Naive thymus-derived CD4-positive, alpha-beta T cell (primary cell): ENCODE data around the gene SOX9. TPM values are rescaled to one million over a fixed set of nuclear protein-coding genes. Genes with fewer than 3 reads are reported as not detected.

Experiments used
- ATAC-seq: fragments of 150-1000 bp; cut with Tn5 transposase; 2 replicates; pipeline ENCODE4 v1.10.0; 2021; ENCODE audit warnings: mild to moderate bottlenecking, moderate library complexity
- CTCF ChIA-PET: fragments of 350-600 bp; sonication (Branson Sonifier 250); formaldehyde crosslinking; loops from one replicate; lab custom pipeline; 2021; ENCODE audit warnings: antibody characterized with exemption; lab: Charles Lee
- POLR2A ChIA-PET: fragments of 350-600 bp; sonication (Branson Sonifier 250); formaldehyde crosslinking; loops from one replicate; lab custom pipeline; 2021; ENCODE audit warnings: antibody characterized with exemption, inconsistent platforms; lab: Charles Lee
- DNase-seq, 9 donors: peaks; one replicate each; pipeline versions ENCODE4 v3.0.0 to v3.0.0-alpha.2; 2020 to 2022; ENCODE audit warnings: mixed read lengths in 1 of 9
- H3K27ac ChIP-seq: one replicate; pipeline ENCODE4 v1.7.0; 2013; ENCODE audit warnings: mild to moderate bottlenecking, low read depth, low read length, moderate library complexity
- H3K27me3 ChIP-seq, 2 donors: one replicate each; pipeline ENCODE4 v1.7.0; 2013; ENCODE audit warnings: low read length in 2 of 2, mild to moderate bottlenecking in 2 of 2, moderate library complexity in 2 of 2; ENCODE audit not compliant: control insufficient read depth in 2 of 2, insufficient read depth in 2 of 2
- H3K36me3 ChIP-seq, 3 experiments: 1 replicate in 2 of 3; 2 replicates in 1 of 3; pipeline ENCODE4 v1.7.0; 2013; ENCODE audit warnings: low read length in 3 of 3, mild to moderate bottlenecking in 3 of 3, moderate library complexity in 1 of 3; ENCODE audit not compliant: insufficient read depth in 3 of 3, control insufficient read depth in 2 of 3
- H3K4me1 ChIP-seq, 2 donors: one replicate each; pipeline ENCODE4 v1.7.0; 2013; ENCODE audit warnings: low read length in 2 of 2, mild to moderate bottlenecking in 2 of 2, moderate library complexity in 1 of 2; ENCODE audit not compliant: control insufficient read depth in 2 of 2, insufficient read depth in 2 of 2
- H3K4me3 ChIP-seq: 2 replicates; pipeline ENCODE4 v1.7.0; 2013; ENCODE audit warnings: mild to moderate bottlenecking, low read length
- H3K9me3 ChIP-seq, 3 experiments: 1 replicate in 2 of 3; 2 replicates in 1 of 3; pipeline ENCODE4 v1.7.0; 2013; ENCODE audit warnings: low read length in 3 of 3; ENCODE audit not compliant: control insufficient read depth in 2 of 3
- H3K27ac Mint-ChIP-seq, 9 donors: one replicate each; pipeline ENCODE4 v1.8.0; 2020 to 2022; ENCODE audit warnings: mixed read lengths in 9 of 9, mild to moderate bottlenecking in 8 of 9, moderate library complexity in 5 of 9, inconsistent platforms in 2 of 9
- H3K27me3 Mint-ChIP-seq, 5 donors: one replicate each; pipeline ENCODE4 v1.8.0; 2021 to 2022; ENCODE audit warnings: mixed read lengths in 5 of 5, mild to moderate bottlenecking in 1 of 5
- H3K36me3 Mint-ChIP-seq, 5 donors: one replicate each; pipeline ENCODE4 v1.8.0; 2020 to 2022; ENCODE audit warnings: mixed read lengths in 5 of 5, mild to moderate bottlenecking in 3 of 5, inconsistent platforms in 1 of 5
- H3K4me1 Mint-ChIP-seq, 7 donors: one replicate each; pipeline ENCODE4 v1.8.0; 2020 to 2022; ENCODE audit warnings: mixed read lengths in 7 of 7, mild to moderate bottlenecking in 3 of 7, inconsistent platforms in 1 of 7
- H3K4me3 Mint-ChIP-seq, 10 donors: one replicate each; pipeline ENCODE4 v1.8.0; 2020 to 2022; ENCODE audit warnings: mild to moderate bottlenecking in 10 of 10, mixed read lengths in 10 of 10, moderate library complexity in 6 of 10, inconsistent platforms in 2 of 10
- H3K9me3 Mint-ChIP-seq, 11 donors: one replicate each; pipeline ENCODE4 v1.8.0; 2020 to 2022; ENCODE audit warnings: mixed read lengths in 11 of 11, mild to moderate bottlenecking in 4 of 11, inconsistent platforms in 1 of 11, moderate library complexity in 1 of 11
- intact Hi-C, 2 donors: fragments of 100-400 bp; cut with micrococcal nuclease; formaldehyde crosslinking; loops; one replicate each; pipeline ENCODE4 v1.15.1; 2023
- polyA plus RNA-seq, 2 donors: library from polyadenylated mRNA; unstranded; fragments of 300-500 nt; fragmentation: Illumina TruSeq; gene quantifications; one replicate each; pipeline ENCODE4 v1.2.3, GENCODE V29; 2021
- total RNA-seq, 6 experiments: library from RNA in 5 of 6; stranded (reverse) in 5 of 6; gene quantifications; 1 replicate in 5 of 6; 2 replicates in 1 of 6; pipeline ENCODE4 v1.2.3 and lab custom pipeline; 2021 to 2026

The SOX9 gene
- total and polyA plus RNA-seq, 7 experiments from 2014 or later, result not detected

GRCh38 chr17:72144101-72144500 lies 23.3 kb downstream of the SOX9 start:
- Histone ChIP-seq H3K36me3 (no peaks in the 10 kb centered on the region), H3K9me3 (no peaks in the 10 kb centered on the region), H3K4me3 (no peak overlapping the region), H3K27ac (no peak overlapping the region), H3K4me1 (no peaks in the 10 kb centered on the region), H3K27me3 (no peaks in the 10 kb centered on the region)
- ChIA-PET POLR2A (no interaction called here), CTCF (no interaction called here)
- H3K36me3 Mint-ChIP-seq, result no peaks in the 10 kb centered on the region
- H3K9me3 Mint-ChIP-seq, result peaks cover 0 to 12% (median 3%) of the 10 kb centered on the region in 11 donors
- no peak overlapping the region for H3K4me3 Mint-ChIP-seq
- ATAC-seq, result no peak
- no peaks in the 10 kb centered on the region for H3K4me1 Mint-ChIP-seq
- peaks cover 0 to 18% (median 6%) of the 10 kb centered on the region in 5 donors for H3K27me3 Mint-ChIP-seq
- H3K27ac Mint-ChIP-seq, result no peak overlapping the region
- no peak for DNase-seq
- intact Hi-C loops, result no loop called here

DNA sequence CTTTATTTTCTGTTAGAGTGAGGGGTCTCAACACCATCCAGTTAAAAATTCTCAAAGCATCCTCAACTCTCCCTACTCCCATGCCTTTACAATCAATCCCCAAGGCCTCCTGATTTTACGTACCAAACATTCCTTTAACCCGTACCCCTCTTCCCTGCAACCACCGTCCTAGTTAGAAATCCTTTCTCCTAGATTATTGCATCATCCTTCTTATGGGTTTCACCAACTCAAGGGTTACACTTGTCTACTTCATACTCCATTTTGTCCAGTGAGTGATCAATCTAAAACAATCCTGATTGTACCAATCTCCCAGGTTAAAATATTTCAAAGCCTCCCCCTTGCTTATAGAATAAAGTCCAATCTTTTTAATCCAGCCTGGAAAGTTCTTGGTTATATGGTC lies 24.7 kb downstream of the SOX9 start:
- no peaks in the 10 kb centered on the region for H3K36me3 Mint-ChIP-seq
- H3K9me3 Mint-ChIP-seq, result peaks cover 0 to 15% (median 4%) of the 10 kb centered on the region in 11 donors
- Histone ChIP-seq H3K36me3 (no peaks in the 10 kb centered on the region), H3K4me3 (no peak overlapping the region), H3K27ac (no peak overlapping the region), H3K4me1 (no peaks in the 10 kb centered on the region), H3K9me3 (no peaks in the 10 kb centered on the region), H3K27me3 (no peaks in the 10 kb centered on the region)
- ATAC-seq (no peak), DNase-seq (no peak)
- H3K27ac Mint-ChIP-seq, result no peak overlapping the region
- peaks cover 0 to 18% (median 9%) of the 10 kb centered on the region in 5 donors for H3K27me3 Mint-ChIP-seq
- H3K4me3 Mint-ChIP-seq, result no peak overlapping the region
- CTCF ChIA-PET, result no interaction called here
- intact Hi-C loops, result no loop called here
- no peaks in the 10 kb centered on the region for H3K4me1 Mint-ChIP-seq
- POLR2A ChIA-PET, result no interaction called here

- H3K4me3 ChIP-seq, result no peak overlapping the region
- H3K27ac ChIP-seq, result no peak overlapping the region
- POLR2A ChIA-PET, result no interaction called here
- Mint-ChIP-seq H3K36me3 (no peaks in the 10 kb centered on the region), H3K27ac (no peak overlapping the region), H3K27me3 (peaks cover 0 to 18% (median 6%) of the 10 kb centered on the region in 5 donors), H3K9me3 (peaks cover 0 to 15% (median 6%) of the 10 kb centered on the region in 11 donors), H3K4me3 (no peak overlapping the region), H3K4me1 (no peaks in the 10 kb centered on the region)
- no peak for DNase-seq
- intact Hi-C loops, result no loop called here
- H3K27me3 ChIP-seq, result no peaks in the 10 kb centered on the region
- ATAC-seq, result no peak
- no peaks in the 10 kb centered on the region for H3K9me3 ChIP-seq
- no peaks in the 10 kb centered on the region for H3K36me3 ChIP-seq
- H3K4me1 ChIP-seq, result no peaks in the 10 kb centered on the region
- CTCF ChIA-PET, result no interaction called here
These were observed 25.1 kb downstream of the SOX9 start for GRCh38 chr17:72145962-72146361.

GRCh38 chr17:72146371-72146770 lies 25.6 kb downstream of the SOX9 start:
- Mint-ChIP-seq H3K4me3 (no peak overlapping the region), H3K36me3 (no peaks in the 10 kb centered on the region), H3K27me3 (peaks cover 0 to 21% (median 10%) of the 10 kb centered on the region in 5 donors), H3K4me1 (no peaks in the 10 kb centered on the region), H3K9me3 (peaks cover 0 to 15% (median 7%) of the 10 kb centered on the region in 11 donors), H3K27ac (no peak overlapping the region)
- no peaks in the 10 kb centered on the region for H3K36me3 ChIP-seq
- ChIA-PET POLR2A (no interaction called here), CTCF (no interaction called here)
- H3K9me3 ChIP-seq, result no peaks in the 10 kb centered on the region
- intact Hi-C loops, result no loop called here
- H3K27ac ChIP-seq, result no peak overlapping the region
- no peak for DNase-seq
- H3K4me1 ChIP-seq, result no peaks in the 10 kb centered on the region
- no peaks in the 10 kb centered on the region for H3K27me3 ChIP-seq
- ATAC-seq, result no peak
- no peak overlapping the region for H3K4me3 ChIP-seq

DNA sequence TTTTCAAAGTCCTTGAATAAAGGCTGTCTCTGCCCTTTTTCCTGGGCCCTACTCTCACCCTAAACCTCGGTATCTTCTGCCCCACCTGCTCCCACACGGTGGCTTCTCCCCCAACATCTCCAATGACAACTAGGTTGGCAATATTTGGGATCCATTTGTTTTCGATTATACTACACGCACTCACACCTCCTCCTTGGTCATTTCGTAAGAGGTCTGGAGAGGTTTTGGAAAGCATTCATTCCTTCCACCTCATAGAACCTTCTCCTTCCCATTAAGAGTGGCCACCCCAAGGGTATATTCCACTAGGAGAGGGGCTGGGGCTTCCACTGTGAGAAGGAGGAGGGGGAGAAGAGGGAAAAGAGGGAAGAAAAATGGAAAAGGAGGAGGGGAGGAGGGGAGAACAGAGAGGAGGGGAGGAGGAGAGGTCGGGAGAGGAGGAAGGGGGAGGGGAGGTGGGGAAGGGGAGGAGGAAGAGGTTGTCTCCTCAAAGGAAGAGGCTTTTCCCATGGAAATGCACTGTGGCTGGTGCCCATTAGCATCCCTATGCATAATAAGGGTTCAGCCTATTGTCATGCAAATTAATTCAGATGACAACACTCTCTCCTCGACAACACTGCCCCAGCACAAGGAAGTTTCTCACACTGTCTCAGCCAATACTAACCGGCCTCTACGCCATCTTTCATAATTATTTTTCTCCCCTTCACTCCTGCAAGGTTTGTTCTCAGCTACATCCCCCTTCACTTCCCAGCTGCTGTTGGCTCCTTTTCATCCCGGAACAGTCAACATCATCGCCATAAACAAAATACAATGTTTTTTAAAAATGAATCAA lies 30.0 kb downstream of the SOX9 start:
- ATAC-seq (no peak), DNase-seq (no peak)
- no peaks in the 10 kb centered on the region for H3K36me3 ChIP-seq
- Mint-ChIP-seq H3K9me3 (peaks cover 0 to 14% (median 6%) of the 10 kb centered on the region in 11 donors), H3K27ac (no peak overlapping the region), H3K4me1 (no peaks in the 10 kb centered on the region), H3K4me3 (no peak overlapping the region), H3K27me3 (peaks cover 0 to 22% (median 12%) of the 10 kb centered on the region in 5 donors), H3K36me3 (no peaks in the 10 kb centered on the region)
- ChIA-PET POLR2A (no interaction called here), CTCF (no interaction called here)
- no peaks in the 10 kb centered on the region for H3K9me3 ChIP-seq
- intact Hi-C loops, result no loop called here
- no peaks in the 10 kb centered on the region for H3K4me1 ChIP-seq
- no peak overlapping the region for H3K4me3 ChIP-seq
- no peaks in the 10 kb centered on the region for H3K27me3 ChIP-seq
- H3K27ac ChIP-seq, result no peak overlapping the region

DNA sequence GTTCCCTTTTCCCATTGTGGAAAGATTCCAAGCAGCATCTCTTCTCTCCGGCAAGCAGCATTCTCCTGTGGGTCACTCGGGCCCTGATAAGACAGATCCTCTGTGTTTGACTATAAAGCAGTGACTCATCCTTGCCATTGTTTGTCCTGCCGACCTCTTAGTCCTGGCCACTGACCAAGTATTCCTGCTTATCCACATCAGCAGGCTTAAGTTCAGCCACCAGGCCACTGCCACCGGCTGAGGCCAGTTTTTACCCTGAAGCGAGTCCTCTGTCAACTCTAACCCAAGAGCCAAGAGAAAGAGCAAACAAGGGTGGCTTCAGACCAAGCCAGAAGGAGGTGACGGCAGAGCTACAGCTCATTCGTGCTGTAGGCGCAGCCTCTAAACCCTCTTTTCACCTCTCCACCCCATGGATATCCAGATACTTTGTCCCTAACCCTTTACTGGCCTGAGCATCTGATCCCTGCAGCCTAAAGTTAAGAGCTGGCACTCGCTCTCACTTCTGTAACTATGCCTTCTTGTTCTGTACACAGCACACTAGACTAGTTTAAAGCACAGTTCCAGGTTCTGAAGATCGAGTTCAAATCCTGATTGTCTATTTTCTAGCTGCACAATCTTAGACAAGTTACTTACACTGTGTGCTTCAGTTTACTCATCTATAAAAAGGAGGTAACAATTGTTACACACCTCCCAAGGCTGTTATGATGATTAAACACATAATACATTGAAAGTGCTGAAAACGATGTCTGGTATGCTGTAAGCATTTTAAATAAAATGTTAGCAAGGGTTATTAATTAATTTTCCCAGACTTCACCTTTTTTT lies 31.0 kb downstream of the SOX9 start:
- H3K36me3 ChIP-seq, result no peaks in the 10 kb centered on the region
- H3K4me1 ChIP-seq, result no peaks in the 10 kb centered on the region
- no peaks in the 10 kb centered on the region for H3K9me3 ChIP-seq
- no peak overlapping the region for H3K4me3 ChIP-seq
- DNase-seq (no peak), ATAC-seq (no peak)
- no peak overlapping the region for H3K4me3 Mint-ChIP-seq
- no peaks in the 10 kb centered on the region for H3K27me3 ChIP-seq
- H3K27ac ChIP-seq, result no peak overlapping the region
- intact Hi-C loops, result no loop called here
- peaks cover 0 to 18% (median 6%) of the 10 kb centered on the region in 5 donors for H3K27me3 Mint-ChIP-seq
- CTCF ChIA-PET, result no interaction called here
- no peaks in the 10 kb centered on the region for H3K36me3 Mint-ChIP-seq
- POLR2A ChIA-PET, result no interaction called here
- H3K27ac Mint-ChIP-seq, result no peak overlapping the region
- H3K9me3 Mint-ChIP-seq, result peaks cover 0 to 14% (median 6%) of the 10 kb centered on the region in 11 donors
- no peaks in the 10 kb centered on the region for H3K4me1 Mint-ChIP-seq
